Forelimb muscle (tissue), 1 donor: ENCODE data around the gene SOAT2. TPM values are rescaled to one million over a fixed set of nuclear protein-coding genes. Genes with fewer than 3 reads are reported as not detected.

Experiments
- DNase-seq: peaks from one replicate; pipeline ENCODE4 v3.0.0-alpha.2; 2013; ENCODE audit warnings: low read depth
- polyA plus RNA-seq: library from polyadenylated mRNA; unstranded; fragments of 120-200 nt; gene quantifications from one replicate; pipeline ENCODE4 v1.2.1, GENCODE V29; 2013; ENCODE audit not compliant: insufficient read length

The SOAT2 gene, protein sequence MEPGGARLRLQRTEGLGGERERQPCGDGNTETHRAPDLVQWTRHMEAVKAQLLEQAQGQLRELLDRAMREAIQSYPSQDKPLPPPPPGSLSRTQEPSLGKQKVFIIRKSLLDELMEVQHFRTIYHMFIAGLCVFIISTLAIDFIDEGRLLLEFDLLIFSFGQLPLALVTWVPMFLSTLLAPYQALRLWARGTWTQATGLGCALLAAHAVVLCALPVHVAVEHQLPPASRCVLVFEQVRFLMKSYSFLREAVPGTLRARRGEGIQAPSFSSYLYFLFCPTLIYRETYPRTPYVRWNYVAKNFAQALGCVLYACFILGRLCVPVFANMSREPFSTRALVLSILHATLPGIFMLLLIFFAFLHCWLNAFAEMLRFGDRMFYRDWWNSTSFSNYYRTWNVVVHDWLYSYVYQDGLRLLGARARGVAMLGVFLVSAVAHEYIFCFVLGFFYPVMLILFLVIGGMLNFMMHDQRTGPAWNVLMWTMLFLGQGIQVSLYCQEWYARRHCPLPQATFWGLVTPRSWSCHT
- polyA plus RNA-seq = 0.11 TPM

DNA sequence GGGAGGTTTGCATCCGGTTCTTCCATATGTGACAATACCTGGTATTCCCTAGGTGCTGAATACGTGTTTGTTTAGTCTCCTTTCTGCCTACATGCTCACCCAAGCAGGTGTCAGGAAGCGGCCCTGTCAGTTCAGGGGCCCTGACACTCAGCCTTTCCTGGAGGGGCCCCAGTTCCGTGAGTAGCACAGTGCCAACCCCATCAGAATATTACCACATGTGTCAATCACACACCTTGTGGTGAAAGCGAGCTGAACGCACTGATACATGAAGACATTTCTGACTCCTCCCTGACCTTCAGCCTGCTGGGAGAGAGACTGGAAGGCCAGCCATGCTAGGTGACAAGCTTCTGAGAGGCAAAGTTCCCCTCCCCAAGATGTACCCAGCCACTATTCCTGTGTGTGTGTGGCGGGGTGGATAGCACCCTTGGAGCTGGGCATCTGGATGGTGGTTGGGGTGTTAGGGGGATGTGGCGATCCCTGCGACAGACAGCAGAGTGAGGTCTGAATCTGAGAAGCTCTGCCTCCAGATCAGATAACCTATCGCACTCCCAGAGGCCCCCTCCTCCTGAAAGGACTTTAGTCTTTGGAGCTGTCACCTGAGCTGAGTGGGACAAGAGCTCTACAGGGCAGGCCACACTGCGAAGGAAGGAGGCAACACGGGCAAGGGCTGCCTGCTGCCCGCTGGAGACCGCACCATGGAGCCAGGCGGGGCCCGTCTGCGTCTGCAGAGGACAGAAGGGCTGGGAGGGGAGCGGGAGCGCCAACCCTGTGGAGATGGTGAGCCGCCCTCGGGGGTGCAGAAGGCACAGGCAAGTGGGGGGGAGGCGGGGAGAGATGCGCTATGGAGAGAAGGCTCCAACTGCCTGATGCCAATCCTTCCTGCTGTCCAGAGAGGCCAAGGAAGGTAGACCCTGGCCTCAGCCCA is at the start of gene SOAT2:
Gene SOAT2 (plus strand): TSS at position 604 of the 925 bp plus-strand sequence. CDS start 92 bp downstream, at position 696.
- DNase-seq = no peak

DNA sequence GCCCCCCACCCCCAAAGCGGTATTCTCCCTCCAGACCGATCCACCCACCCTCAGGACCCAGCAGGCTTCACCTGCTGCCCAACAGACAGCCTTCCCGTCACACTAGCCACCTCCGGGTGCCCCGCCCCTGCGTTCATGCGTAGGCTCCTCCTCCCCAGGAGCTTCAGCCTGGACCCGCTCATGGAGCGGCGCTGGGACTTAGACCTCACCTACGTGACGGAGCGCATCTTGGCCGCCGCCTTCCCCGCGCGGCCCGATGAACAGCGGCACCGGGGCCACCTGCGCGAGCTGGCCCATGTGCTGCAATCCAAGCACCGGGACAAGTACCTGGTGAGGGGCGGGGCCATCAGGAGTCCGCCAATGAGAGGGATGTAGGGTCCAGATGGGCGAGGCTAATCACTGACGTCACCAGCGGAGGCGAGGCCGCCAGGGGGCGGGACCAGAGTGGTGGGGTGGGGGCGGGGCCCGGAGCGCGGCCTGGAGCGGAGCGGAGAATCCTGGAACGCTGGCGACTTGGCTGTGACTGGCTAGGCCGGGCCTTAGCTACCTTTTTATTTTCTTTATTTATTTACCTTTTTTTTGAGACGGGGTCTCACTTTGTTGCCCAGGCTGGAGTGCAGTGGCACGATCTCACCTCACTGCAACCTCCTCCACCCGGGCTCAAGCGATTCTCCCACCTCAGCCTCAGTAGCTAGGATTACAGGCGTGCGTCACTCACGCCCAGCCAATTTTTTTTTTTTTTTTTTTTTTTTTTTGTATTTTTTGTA is 49.0 kb upstream of the SOAT2 start:
- DNase-seq = no peak

DNA sequence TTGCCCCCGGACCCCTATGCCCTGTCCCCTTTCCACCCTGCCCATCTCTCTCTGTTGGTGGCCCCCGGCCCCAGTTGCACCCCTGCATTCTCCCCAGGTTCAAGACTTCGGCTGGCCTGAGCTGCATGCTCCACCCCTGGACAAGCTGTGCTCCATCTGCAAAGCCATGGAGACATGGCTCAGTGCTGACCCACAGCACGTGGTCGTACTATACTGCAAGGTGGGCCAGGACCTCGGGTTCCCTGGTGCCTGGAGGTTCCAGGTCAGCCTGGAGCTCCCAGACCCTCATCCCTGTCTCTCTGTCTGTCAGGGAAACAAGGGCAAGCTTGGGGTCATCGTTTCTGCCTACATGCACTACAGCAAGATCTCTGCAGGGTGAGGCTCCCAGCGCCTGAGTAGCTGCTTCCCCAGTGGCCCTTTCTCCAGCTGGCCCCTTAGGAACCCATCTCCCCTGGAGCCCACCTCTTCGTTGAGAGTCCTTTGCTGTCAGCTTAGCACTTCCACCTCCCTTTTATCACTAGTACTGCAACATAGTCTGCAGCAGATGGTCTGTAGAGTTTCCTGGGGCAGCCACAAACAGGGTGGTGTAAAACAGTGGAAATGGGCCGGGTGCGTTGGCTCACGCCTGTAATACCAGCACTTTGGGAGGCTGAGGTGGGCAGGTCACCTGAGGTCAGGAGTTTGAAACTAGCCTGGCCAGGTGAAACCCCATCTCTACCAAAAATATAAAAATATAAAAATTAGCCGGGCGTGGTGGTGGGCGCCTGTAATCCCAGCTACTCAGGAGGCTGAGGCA is 47.6 kb upstream of the SOAT2 start:
- DNase-seq = no peak

DNA sequence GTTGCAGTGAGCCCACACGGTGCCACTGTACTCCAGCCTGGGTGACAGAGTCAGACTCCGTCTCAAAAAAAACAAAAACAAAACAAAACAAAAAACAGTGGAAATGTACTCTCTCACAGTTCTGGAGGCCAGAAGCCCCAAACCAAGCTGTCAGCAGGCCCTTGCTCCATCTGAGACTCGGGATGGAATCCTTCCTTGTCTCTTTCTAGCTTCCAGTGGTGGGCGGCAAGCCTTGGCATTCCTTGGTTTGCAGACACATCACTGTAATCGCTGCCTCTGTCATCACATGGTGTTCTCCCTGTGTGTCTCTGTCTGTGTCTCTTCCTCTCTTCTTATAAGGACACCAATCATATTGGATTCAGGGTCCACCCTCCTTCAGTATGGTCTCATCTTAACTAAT is 47.0 kb upstream of the SOAT2 start:
- no peak for DNase-seq

DNA sequence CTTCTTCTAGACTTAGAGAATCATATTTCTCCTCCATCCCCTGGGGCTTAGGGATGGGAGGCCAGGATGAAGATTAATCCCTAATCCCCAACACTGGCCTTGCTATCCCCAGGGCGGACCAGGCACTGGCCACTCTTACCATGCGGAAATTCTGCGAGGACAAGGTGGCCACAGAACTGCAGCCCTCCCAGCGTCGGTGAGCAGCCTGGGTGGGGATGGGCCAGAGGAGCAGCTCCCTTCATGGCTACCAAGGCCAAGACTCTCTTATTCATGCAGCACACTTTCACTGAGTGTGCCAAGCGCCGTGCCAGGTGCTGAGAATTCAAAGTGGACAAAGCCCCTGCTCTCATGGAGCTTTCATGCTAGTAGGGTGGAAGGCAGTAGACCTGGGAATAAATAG is 46.4 kb upstream of the SOAT2 start:
- no peak for DNase-seq

DNA sequence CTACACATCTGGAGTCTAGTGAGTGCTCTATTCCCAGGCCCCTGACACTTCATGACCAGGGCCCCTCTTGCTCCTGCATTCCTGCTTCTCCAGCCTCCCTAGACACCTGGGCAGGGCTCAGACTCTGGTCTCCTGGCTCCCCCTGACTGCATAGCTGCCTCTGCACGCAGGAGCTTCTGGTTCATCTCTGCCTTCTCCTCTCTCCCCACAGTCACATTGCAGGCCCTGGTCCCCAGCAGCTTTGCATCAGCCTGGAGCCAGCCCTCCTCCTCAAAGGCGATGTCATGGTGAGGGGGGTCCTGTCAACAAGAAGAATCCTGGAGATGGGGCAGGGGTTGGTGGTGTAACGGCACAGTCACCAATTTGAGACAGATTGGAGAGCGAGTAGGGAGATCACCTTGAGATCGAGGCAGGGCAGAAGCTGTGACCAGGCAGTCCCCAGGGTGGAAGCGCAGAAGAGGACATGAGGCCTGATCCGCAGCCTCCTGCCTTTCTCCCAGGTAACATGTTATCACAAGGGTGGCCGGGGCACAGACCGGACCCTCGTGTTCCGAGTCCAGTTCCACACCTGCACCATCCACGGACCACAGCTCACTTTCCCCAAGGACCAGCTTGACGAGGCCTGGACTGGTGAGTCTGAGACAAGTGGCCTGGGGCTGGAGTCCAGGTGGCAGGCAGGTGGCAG is 45.3 kb upstream of the SOAT2 start:
- no peak for DNase-seq

DNA sequence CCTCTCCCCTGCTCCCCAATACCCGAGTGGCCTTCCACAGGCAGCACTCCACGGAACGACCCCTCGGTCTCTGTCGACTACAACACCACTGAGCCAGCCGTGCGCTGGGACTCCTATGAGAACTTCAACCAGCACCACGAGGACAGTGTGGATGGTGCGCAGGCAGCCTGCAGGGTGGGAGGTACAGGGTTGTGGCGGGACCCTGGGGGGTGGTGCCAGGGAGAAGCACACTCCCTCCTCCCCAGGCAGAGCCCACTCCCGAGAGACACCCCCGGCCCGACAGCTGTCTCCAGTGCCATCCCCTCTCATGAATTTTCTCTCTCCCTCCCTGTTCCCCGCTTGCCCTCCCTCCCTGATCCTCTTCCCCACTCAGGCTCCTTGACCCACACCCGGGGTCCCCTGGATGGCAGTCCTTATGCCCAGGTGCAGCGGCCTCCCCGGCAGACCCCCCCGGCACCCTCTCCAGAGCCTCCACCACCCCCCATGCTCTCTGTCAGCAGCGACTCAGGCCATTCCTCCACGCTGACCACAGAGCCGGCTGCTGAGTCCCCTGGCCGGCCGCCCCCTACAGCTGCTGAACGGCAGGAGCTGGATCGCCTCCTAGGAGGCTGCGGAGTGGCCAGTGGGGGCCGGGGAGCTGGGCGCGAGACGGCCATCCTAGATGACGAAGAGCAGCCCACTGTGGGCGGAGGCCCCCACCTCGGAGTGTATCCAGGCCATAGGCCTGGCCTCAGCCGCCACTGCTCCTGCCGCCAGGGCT is 44.4 kb upstream of the SOAT2 start:
- DNase-seq = no peak

DNA sequence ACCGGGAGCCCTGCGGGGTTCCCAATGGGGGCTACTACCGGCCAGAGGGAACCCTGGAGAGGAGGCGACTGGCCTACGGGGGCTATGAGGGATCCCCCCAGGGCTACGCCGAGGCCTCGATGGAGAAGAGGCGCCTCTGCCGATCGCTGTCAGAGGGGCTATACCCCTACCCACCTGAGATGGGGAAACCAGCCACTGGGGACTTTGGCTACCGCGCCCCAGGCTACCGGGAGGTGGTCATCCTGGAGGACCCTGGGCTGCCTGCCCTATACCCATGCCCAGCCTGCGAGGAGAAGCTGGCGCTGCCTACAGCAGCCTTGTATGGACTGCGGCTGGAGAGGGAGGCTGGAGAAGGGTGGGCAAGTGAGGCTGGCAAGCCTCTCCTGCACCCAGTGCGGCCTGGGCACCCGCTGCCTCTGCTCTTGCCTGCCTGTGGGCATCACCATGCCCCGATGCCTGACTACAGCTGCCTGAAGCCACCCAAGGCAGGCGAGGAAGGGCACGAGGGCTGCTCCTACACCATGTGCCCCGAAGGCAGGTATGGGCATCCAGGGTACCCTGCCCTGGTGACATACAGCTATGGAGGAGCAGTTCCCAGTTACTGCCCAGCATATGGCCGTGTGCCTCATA is 43.7 kb upstream of the SOAT2 start:
- DNase-seq = no peak

DNA sequence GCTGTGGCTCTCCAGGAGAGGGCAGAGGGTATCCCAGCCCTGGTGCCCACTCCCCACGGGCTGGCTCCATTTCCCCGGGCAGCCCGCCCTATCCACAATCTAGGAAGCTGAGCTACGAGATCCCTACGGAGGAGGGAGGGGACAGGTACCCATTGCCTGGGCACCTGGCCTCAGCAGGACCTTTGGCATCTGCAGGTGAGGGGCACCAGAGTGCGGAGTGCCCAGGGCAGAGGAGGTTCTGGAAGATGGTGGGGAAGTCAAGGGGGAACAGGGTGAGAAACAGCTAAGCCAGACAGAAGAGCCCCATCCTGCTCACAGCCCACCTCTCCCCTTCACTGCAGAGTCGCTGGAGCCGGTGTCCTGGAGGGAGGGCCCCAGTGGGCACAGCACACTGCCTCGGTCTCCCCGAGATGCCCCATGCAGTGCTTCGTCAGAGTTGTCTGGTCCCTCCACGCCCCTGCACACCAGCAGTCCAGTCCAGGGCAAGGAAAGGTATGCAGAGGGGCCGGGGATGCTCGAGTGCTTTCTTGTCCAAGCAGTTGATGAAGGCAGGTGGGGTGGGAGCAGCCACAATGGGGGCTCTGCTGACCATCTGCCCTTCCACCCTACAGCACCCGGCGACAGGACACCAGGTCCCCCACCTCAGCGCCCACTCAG is 43.1 kb upstream of the SOAT2 start:
- no peak for DNase-seq

DNA sequence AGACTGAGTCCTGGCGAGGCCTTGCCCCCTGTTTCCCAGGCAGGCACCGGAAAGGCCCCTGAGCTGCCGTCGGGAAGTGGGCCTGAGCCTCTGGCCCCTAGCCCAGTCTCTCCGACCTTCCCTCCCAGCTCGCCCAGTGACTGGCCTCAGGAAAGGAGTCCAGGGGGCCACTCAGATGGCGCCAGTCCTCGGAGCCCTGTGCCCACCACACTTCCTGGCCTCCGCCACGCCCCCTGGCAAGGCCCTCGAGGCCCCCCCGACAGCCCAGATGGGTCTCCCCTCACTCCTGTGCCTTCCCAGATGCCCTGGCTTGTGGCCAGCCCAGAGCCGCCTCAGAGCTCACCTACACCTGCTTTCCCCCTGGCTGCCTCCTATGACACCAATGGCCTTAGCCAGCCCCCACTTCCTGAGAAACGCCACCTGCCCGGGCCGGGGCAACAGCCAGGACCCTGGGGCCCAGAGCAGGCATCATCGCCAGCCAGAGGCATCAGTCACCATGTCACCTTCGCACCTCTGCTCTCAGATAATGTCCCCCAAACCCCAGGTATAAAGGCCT is 42.5 kb upstream of the SOAT2 start:
- DNase-seq = no peak

DNA sequence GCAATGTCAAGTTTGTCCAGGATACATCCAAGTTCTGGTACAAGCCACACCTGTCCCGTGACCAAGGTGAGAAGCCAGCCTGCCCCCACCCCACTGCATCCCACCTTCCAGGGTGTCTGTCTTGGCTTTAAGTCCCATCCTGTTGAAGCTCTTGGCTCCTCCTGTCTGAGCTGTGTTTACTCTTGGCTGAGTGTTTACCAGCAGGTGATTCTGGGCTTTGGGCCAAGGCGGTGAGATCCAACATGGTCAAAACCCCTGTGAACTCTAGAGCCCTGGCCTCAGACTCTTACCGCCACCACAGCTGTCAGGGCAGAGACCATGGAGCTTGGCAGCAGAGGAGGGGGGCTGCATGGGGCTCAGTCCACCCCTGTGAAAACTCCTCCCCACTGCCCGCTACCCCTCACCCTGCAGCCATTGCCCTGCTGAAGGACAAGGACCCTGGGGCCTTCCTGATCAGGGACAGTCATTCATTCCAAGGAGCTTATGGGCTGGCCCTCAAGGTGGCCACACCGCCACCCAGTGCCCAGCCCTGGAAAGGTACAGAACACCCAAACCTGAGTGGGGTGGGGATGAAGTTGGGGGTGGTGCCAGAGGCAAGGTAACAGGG is 41.8 kb upstream of the SOAT2 start:
- no peak for DNase-seq

DNA sequence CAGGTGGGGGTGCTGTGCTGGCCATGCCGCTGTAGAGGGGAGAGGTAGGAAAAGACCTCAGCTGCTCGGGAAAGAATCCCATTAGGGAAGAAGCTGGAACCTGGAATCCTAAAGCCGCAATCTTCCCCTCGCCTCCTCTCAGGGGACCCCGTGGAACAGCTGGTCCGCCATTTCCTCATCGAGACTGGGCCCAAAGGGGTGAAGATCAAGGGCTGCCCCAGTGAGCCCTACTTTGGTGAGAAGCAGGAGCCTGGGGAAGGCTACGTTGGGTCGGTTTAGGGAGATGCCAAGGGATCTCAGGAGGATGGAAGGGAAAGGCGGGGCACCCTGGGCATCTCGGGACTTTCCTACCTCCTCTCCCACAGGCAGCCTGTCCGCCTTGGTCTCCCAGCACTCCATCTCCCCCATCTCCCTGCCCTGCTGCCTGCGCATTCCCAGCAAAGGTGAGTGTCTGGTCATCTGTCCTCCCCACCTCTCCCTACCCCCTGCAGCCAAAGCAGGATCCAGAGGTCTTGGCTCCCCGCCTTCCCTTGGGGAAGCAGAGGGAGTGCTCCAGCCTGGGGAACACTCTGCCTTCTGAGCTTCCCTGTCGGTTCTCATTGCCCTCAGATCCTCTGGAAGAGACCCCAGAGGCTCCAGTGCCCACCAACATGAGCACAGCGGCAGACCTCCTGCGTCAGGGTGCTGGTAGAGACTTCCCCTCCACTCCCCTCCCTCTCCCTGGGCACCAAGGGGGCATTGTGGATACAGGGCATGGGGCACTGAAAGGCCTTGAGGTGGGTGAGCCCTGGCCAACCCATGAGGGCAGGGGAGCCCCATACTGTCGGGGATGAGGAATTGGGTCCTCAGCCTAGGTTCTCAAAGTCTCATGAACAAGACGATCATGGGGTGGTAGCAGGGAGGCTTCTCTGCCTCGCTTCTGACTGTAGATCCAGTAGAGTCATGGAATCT is 41.0 kb upstream of the SOAT2 start:
- DNase-seq = no peak

DNA sequence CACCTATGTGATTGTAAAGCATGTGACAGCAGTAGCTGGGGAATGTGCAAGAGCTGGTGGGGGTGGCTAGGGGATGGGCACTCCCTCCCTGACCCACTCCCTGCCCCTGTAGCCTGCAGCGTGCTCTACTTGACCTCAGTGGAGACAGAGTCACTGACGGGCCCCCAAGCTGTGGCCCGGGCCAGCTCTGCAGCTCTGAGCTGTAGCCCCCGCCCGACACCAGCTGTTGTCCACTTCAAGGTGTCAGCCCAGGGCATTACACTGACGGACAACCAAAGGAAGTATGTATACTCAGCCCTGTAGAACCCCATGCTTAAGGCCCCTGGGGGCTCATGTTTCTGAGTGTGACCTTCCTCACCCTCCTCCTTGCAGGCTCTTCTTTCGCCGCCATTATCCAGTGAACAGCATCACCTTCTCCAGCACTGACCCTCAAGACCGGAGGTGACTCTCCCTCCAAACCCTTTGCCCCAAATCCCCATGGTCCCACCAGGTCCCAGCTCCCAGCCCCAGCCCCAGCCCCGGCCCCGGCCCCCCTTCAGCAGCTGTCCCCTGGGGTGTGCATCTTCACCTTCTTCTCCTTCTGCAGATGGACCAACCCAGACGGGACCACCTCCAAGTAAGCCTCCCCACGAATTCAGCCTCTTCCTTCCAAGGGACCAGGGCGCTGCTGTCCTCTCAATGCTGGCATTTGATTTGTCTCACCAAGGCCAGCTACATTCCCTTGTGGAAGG is 40.1 kb upstream of the SOAT2 start:
- no peak for DNase-seq

DNA sequence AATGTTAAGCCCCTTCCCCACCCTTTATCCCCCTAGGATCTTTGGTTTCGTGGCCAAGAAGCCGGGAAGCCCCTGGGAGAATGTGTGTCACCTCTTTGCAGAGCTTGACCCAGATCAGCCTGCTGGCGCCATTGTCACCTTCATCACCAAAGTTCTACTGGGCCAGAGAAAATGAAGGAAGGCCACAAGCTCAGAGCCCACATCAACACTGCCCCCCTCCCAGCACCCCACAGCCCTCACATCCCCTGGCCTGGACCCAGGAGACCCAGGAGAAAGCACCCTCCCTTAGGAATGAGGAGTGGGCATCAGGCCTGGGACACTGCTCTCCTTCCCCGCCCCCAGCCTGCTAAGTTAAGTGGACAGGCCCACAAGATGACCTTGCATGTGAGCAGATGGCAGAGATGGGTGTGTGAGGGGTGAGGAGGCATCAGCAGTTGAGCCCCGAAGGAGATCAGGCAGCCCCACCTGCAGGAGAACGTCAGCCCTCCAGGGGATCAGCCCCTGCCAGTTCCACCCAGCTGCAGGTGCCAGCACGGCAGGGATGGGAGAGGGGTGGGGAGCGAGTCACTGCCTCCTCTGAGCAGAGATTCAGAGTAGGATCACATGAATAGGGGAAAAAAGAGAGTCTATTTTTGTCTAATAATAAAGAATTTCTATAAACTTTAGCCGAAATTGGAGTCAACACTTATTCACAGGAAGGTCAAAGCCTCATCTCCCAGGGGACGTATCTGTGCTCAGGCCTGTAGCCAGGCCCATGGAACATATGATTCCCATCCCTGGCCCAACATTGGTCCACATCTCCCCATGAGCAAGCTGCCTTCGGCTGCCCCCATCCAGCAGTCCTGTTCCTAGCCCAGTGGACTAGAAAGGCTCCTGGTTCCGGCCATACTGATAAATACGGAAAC is 39.3 kb upstream of the SOAT2 start:
- no peak for DNase-seq
